ENCODE data around the gene ASTN2. TPM values are rescaled to one million over a fixed set of nuclear protein-coding genes. Genes with fewer than 3 reads are reported as not detected.

ASTN2 gene
- total and polyA plus RNA-seq, 2 experiments from 2014 or later = 5.8 to 7.5 TPM

DNA sequence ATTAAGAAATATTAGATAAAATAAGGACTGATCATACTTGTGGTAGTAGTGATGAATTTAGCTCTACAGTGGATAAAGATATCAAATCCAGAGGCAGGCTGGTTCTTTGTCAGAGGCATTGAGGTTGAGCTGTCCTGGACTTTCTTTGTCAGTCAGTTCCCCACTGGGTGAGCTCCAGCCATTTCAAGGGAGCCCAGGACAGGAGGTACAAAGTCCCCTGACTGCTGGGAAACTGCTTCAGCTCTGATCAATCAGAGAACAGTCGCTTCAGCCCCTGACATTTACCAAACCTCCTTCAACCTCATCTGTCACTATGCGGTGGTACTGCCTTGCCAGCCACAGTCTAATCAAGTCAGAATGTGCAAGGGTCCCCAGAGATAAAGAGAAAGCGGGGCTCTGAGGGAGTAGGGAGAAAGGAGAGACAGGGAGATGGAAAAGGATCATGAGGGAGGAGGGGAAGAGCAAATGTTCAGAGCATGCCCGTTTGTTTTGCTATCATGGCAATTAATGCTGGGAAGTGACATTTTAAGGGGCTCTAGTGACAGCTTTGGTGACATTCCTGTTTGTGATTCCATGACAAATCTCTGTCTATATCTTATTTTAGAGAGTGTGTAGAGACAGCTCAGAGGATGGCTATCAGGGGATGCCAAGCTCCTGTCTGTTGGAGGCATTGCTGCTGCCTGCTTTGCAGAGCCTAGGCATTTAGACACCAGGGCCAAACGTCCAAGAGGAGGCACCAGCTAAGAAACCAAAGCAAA lies 223.2 kb downstream of the ASTN2 start:
- Histone ChIP-seq H3K9me2 (ENCODE audit: insufficient read depth) (no peaks in the 10 kb centered on the region), H3K4me2 (ENCODE audit: unreplicated experiment) (no peak overlapping the region), H4K20me1 (ENCODE audit: insufficient read depth) (no peaks in the 10 kb centered on the region), H3K79me2 (ENCODE audit: insufficient read depth) (no peaks in the 10 kb centered on the region), H3K9me3 (ENCODE audit: low read depth) (no peaks in the 10 kb centered on the region), H2AFZ (no peak overlapping the region), H3K4me1 (ENCODE audit: insufficient read depth) (no peaks in the 10 kb centered on the region), H3F3A (ENCODE audit: insufficient read depth) (no peaks in the 10 kb centered on the region), H3K27ac (no peak overlapping the region), H3K27me3 (replicated peaks; ENCODE audit: insufficient read depth) (no peaks in the 10 kb centered on the region), H3K9ac (no peak overlapping the region), H3K36me3 (ENCODE audit: low read depth) (no peaks in the 10 kb centered on the region), H3K4me3 (no peak overlapping the region)
- DNase-seq = no peak
- TF ChIP-seq EZH2 (IDR thresholded peaks at IDR 0.05; ENCODE audit: insufficient read depth, poor library complexity, severe bottlenecking) (no peak), EZH2phosphoT487 (IDR thresholded peaks at IDR 0.05; ENCODE audit: insufficient read depth, low read depth) (no peak)
- WGBS, 2 experiments (ENCODE audit: low coverage in 1 of 2, low lambda C conversion rate in 2 of 2, missing lambda C conversion rate in 2 of 2) = 8 to 16% methylated on average over 5 of the region's 5 CpGs
- in situ Hi-C loops (cut with MboI) = no loop called here

DNA sequence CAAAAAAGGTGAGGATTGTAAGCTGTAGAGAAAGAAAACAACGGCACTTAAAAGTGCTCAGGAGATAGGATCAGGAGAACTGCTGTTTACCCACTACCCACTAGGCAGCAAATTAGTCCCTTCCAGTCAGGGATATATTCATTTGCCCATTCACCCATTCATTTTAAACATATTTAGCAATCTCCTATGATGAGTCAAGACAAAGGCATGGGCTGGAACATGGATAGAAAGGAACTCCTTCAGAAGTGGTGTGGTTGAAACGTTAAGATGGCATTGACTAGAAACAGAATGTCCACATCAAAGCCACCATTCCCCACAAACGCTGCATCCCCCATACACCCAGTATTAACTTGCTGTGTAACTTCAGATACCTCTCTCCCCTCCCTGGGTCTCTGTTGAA lies 225.7 kb downstream of the ASTN2 start:
- no peaks in the 10 kb centered on the region for H3K36me3 ChIP-seq (ENCODE audit: low read depth)
- H3K27ac ChIP-seq = no peak overlapping the region
- no peaks in the 10 kb centered on the region for H3K9me3 ChIP-seq (ENCODE audit: low read depth)
- no peak overlapping the region for H3K4me3 ChIP-seq
- 33 to 36% methylated on average over 3 of the region's 3 CpGs for WGBS, 2 experiments (ENCODE audit: low coverage in 1 of 2, low lambda C conversion rate in 2 of 2, missing lambda C conversion rate in 2 of 2)
- no peak overlapping the region for H3K4me2 ChIP-seq (ENCODE audit: unreplicated experiment)
- no peaks in the 10 kb centered on the region for H3F3A ChIP-seq (ENCODE audit: insufficient read depth)
- H3K9me2 ChIP-seq (ENCODE audit: insufficient read depth) = no peaks in the 10 kb centered on the region
- H3K9ac ChIP-seq = no peak overlapping the region
- H2AFZ ChIP-seq = no peak overlapping the region
- no peaks in the 10 kb centered on the region for H3K27me3 ChIP-seq (replicated peaks; ENCODE audit: insufficient read depth)
- DNase-seq = peak; percentile 5
- in situ Hi-C loops (cut with MboI) = no loop called here
- TF ChIP-seq EZH2phosphoT487 (IDR thresholded peaks at IDR 0.05; ENCODE audit: insufficient read depth, low read depth) (no peak), EZH2 (IDR thresholded peaks at IDR 0.05; ENCODE audit: insufficient read depth, poor library complexity, severe bottlenecking) (no peak)
- no peaks in the 10 kb centered on the region for H3K4me1 ChIP-seq (ENCODE audit: insufficient read depth)
- no peaks in the 10 kb centered on the region for H3K79me2 ChIP-seq (ENCODE audit: insufficient read depth)
- H4K20me1 ChIP-seq (ENCODE audit: insufficient read depth) = no peaks in the 10 kb centered on the region

DNA sequence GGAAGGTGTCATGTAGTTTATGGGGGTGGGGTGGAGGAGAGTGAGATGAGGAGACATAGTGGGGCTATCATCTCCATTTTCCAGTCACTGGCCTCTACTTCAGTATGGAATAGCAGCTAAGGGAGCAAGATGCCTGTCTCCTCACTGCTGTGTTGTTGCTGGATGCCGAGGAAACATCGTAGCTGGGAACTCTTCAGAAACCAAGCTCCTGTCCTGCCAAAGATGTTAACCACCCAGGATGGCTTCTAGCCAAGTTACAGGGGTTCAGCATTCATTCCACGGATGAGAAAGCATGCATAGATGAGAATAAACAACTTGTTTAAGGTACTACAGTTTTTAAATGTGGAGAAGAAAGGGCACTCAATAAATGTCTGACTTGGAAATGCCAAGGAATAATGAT lies 226.5 kb downstream of the ASTN2 start:
- Histone ChIP-seq H4K20me1 (ENCODE audit: insufficient read depth) (no peaks in the 10 kb centered on the region), H3K4me1 (ENCODE audit: insufficient read depth) (no peaks in the 10 kb centered on the region), H3K9me3 (ENCODE audit: low read depth) (no peaks in the 10 kb centered on the region), H3K9me2 (ENCODE audit: insufficient read depth) (no peaks in the 10 kb centered on the region), H3K36me3 (ENCODE audit: low read depth) (no peaks in the 10 kb centered on the region), H3K9ac (no peak overlapping the region), H2AFZ (no peak overlapping the region), H3K4me3 (no peak overlapping the region), H3K27ac (no peak overlapping the region), H3K4me2 (ENCODE audit: unreplicated experiment) (no peak overlapping the region), H3K79me2 (ENCODE audit: insufficient read depth) (no peaks in the 10 kb centered on the region), H3K27me3 (replicated peaks; ENCODE audit: insufficient read depth) (no peaks in the 10 kb centered on the region), H3F3A (ENCODE audit: insufficient read depth) (no peaks in the 10 kb centered on the region)
- in situ Hi-C loops (cut with MboI) = no loop called here
- DNase-seq = no peak
- no peak for TF ChIP-seq EZH2phosphoT487 (IDR thresholded peaks at IDR 0.05; ENCODE audit: insufficient read depth, low read depth)
- no peak for TF ChIP-seq EZH2 (IDR thresholded peaks at IDR 0.05; ENCODE audit: insufficient read depth, poor library complexity, severe bottlenecking)
- WGBS, 2 experiments (ENCODE audit: low coverage in 1 of 2, low lambda C conversion rate in 2 of 2, missing lambda C conversion rate in 2 of 2) = 33 to 39% methylated on average over 3 of the region's 3 CpGs

DNA sequence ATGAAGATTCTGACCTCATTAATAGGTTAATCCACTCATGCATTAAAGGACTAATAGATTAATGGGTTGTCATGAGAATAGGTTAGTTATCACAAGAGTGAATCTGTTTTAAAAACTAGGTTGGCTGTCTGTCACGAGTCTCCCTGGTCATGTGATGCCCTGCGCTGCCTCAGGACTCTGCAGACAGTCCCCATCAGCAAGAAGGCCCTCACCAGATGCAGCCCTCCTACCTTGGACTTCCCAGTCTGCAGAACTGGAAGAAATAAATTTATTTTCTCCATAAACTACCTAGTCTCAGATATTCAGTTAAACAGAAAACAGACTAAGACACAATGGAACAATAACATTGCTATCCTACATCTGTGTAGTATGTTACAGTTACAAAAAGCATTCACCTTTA lies 227.4 kb downstream of the ASTN2 start:
- WGBS, 2 experiments (ENCODE audit: low coverage in 1 of 2, low lambda C conversion rate in 2 of 2, missing lambda C conversion rate in 2 of 2) = 13% methylated on average over 2 of the region's 2 CpGs
- no peaks in the 10 kb centered on the region for H4K20me1 ChIP-seq (ENCODE audit: insufficient read depth)
- H3K4me2 ChIP-seq (ENCODE audit: unreplicated experiment) = no peak overlapping the region
- TF ChIP-seq EZH2phosphoT487 (IDR thresholded peaks at IDR 0.05; ENCODE audit: insufficient read depth, low read depth) (no peak), EZH2 (IDR thresholded peaks at IDR 0.05; ENCODE audit: insufficient read depth, poor library complexity, severe bottlenecking) (no peak)
- no peaks in the 10 kb centered on the region for H3K4me1 ChIP-seq (ENCODE audit: insufficient read depth)
- in situ Hi-C loops (cut with MboI) = no loop called here
- no peaks in the 10 kb centered on the region for H3K36me3 ChIP-seq (ENCODE audit: low read depth)
- no peaks in the 10 kb centered on the region for H3K9me2 ChIP-seq (ENCODE audit: insufficient read depth)
- H3K9me3 ChIP-seq (ENCODE audit: low read depth) = no peaks in the 10 kb centered on the region
- H3F3A ChIP-seq (ENCODE audit: insufficient read depth) = no peaks in the 10 kb centered on the region
- DNase-seq = no peak
- no peak overlapping the region for H3K27ac ChIP-seq
- no peak overlapping the region for H3K4me3 ChIP-seq
- no peaks in the 10 kb centered on the region for H3K27me3 ChIP-seq (replicated peaks; ENCODE audit: insufficient read depth)
- no peak overlapping the region for H2AFZ ChIP-seq
- H3K79me2 ChIP-seq (ENCODE audit: insufficient read depth) = no peaks in the 10 kb centered on the region
- no peak overlapping the region for H3K9ac ChIP-seq

Data from GM23248 (cell line).